ENCODE data around the gene FKTN. TPM values are rescaled to one million over a fixed set of nuclear protein-coding genes. Genes with fewer than 3 reads are reported as not detected.

FKTN gene
- 16.4 and 49.6 TPM in 2 replicates for total RNA-seq

GRCh38 chr9:105557804-105558610 is at the start of gene FKTN:
TSS of gene FKTN (plus strand) at chr9:105558131. CDS start at chr9:105575033, 16,902 bp downstream.

GRCh38 chr9:105662184-105663104 is 104.5 kb downstream of the FKTN start, which contains the start of gene TAL2:
TSS of gene TAL2 (plus strand) at chr9:105662457. CDS start at chr9:105662497, 40 bp downstream.

Other genes starting within 250 kb of the FKTN start
- gene FSD1L, start 110.1 kb upstream of the FKTN start, total RNA-seq: 0.84 and 1.0 TPM in 2 replicates
- not detected in 2 replicates for gene TAL2, start 104.3 kb downstream of the FKTN start, total RNA-seq
- 5.1 and 5.9 TPM in 2 replicates for gene TMEM38B, start 136.4 kb downstream of the FKTN start, total RNA-seq